ENCODE data around the gene CAPZA3. TPM values are rescaled to one million over a fixed set of nuclear protein-coding genes. Genes with fewer than 3 reads are reported as not detected.

The CAPZA3 gene
- total and polyA plus RNA-seq, 8 donors, result 1.8 to 7.3 (median 3.2) TPM; not detected in 4

- no peak for DNase-seq
- Histone ChIP-seq H3K4me3 (no peak overlapping the region), H3K27me3 (no peaks in the 10 kb centered on the region), H3K4me1 (no peaks in the 10 kb centered on the region), H3K9me3 (no peaks in the 10 kb centered on the region), H3K36me3 (no peaks in the 10 kb centered on the region), H3K27ac (no peak overlapping the region)
- no peak for TF ChIP-seq CTCF (IDR thresholded peaks at IDR 0.05)
- no peak for TF ChIP-seq EP300 (IDR thresholded peaks at IDR 0.05)
- no peak for TF ChIP-seq POLR2A (IDR thresholded peaks at IDR 0.05)
- TF ChIP-seq POLR2AphosphoS5 (IDR thresholded peaks at IDR 0.05), result no peak
- 80 to 92% (median 87%) methylated on average over 1 of the region's 1 CpG for WGBS, 5 donors
- intact Hi-C loops (cut with DNase I; ENCODE audit: low total_unique reads), result no loop called here
Measured at GRCh38 chr12:18716236-18716635, 21.7 kb upstream of the CAPZA3 start.

- H3K36me3 ChIP-seq, result no peaks in the 10 kb centered on the region
- no peaks in the 10 kb centered on the region for H3K9me3 ChIP-seq
- H3K27ac ChIP-seq, result no peak overlapping the region
- no peak overlapping the region for H3K4me3 ChIP-seq
- intact Hi-C loops (cut with DNase I; ENCODE audit: low total_unique reads), result no loop called here
- no peaks in the 10 kb centered on the region for H3K4me1 ChIP-seq
- TF ChIP-seq POLR2AphosphoS5 (IDR thresholded peaks at IDR 0.05) (no peak), POLR2A (IDR thresholded peaks at IDR 0.05) (no peak), EP300 (IDR thresholded peaks at IDR 0.05) (no peak), CTCF (IDR thresholded peaks at IDR 0.05) (no peak)
- H3K27me3 ChIP-seq, result no peaks in the 10 kb centered on the region
- no peak for DNase-seq
Measured at GRCh38 chr12:18718462-18718861, 19.5 kb upstream of the CAPZA3 start.

- intact Hi-C loops (cut with DNase I; ENCODE audit: low total_unique reads), result no loop called here
- H3K27me3 ChIP-seq, result no peaks in the 10 kb centered on the region
- DNase-seq, result peak in 1 of 2 donors; percentile 11
- H3K27ac ChIP-seq, result no peak overlapping the region
- no peaks in the 10 kb centered on the region for H3K4me1 ChIP-seq
- no peaks in the 10 kb centered on the region for H3K9me3 ChIP-seq
- H3K4me3 ChIP-seq, result no peak overlapping the region
- H3K36me3 ChIP-seq, result no peaks in the 10 kb centered on the region
- 29 to 56% (median 46%) methylated on average over 3 of the region's 3 CpGs for WGBS, 5 donors
- TF ChIP-seq POLR2A (IDR thresholded peaks at IDR 0.05), result no peak
Measured at GRCh38 chr12:18719922-18720510, 17.9 kb upstream of the CAPZA3 start.

GRCh38 chr12:18720690-18721089 is 17.2 kb upstream of the CAPZA3 start:
- no peak overlapping the region for H3K27ac ChIP-seq
- TF ChIP-seq CTCF (IDR thresholded peaks at IDR 0.05) (no peak), POLR2AphosphoS5 (IDR thresholded peaks at IDR 0.05) (no peak), POLR2A (IDR thresholded peaks at IDR 0.05) (no peak), EP300 (IDR thresholded peaks at IDR 0.05) (no peak)
- H3K36me3 ChIP-seq, result no peaks in the 10 kb centered on the region
- H3K9me3 ChIP-seq, result no peaks in the 10 kb centered on the region
- H3K27me3 ChIP-seq, result no peaks in the 10 kb centered on the region
- DNase-seq, result no peak
- intact Hi-C loops (cut with DNase I; ENCODE audit: low total_unique reads), result no loop called here
- no peak overlapping the region for H3K4me3 ChIP-seq
- H3K4me1 ChIP-seq, result no peaks in the 10 kb centered on the region

GRCh38 chr12:18721452-18721851 is 16.5 kb upstream of the CAPZA3 start:
- intact Hi-C loops (cut with DNase I; ENCODE audit: low total_unique reads), result no loop called here
- TF ChIP-seq EP300 (IDR thresholded peaks at IDR 0.05) (no peak), POLR2A (IDR thresholded peaks at IDR 0.05) (no peak), POLR2AphosphoS5 (IDR thresholded peaks at IDR 0.05) (no peak), CTCF (IDR thresholded peaks at IDR 0.05) (no peak)
- H3K36me3 ChIP-seq, result no peaks in the 10 kb centered on the region
- no peak overlapping the region for H3K27ac ChIP-seq
- H3K27me3 ChIP-seq, result no peaks in the 10 kb centered on the region
- no peaks in the 10 kb centered on the region for H3K9me3 ChIP-seq
- 87 to 95% (median 92%) methylated on average over 1 of the region's 1 CpG for WGBS, 5 donors
- no peaks in the 10 kb centered on the region for H3K4me1 ChIP-seq
- no peak for DNase-seq
- no peak overlapping the region for H3K4me3 ChIP-seq
